GM21515 (cell line): ENCODE results near the gene NOSIP.

Source experiments
- ATAC-seq: cut with Tn5 transposase; IDR thresholded peaks from one replicate; pipeline ENCODE4 v1.9.1; 2021; ENCODE audit not compliant: unreplicated experiment

NOSIP gene

GRCh38 chr19:49512970-49513745, 67.2 kb downstream of the NOSIP start:
- no peak for ATAC-seq

GRCh38 chr19:49507803-49508494, 72.4 kb downstream of the NOSIP start:
- ATAC-seq: no peak

GRCh38 chr19:49506575-49507105, 73.7 kb downstream of the NOSIP start:
- no peak for ATAC-seq
